Duodenal mucosa (tissue), 2 donors: Measurements from ENCODE around the gene NQO2.
"Not testable (repeated sequence)": the region's sequence is repeated elsewhere in the genome, so short reads cannot be mapped to it uniquely, and the experiment has no call there.

Source experiments
- H3K27ac ChIP-seq: one replicate; pipeline ENCODE4 v1.7.0; 2013; ENCODE audit warnings: low read depth, low read length
- H3K27me3 ChIP-seq, 2 donors: one replicate each; pipeline ENCODE4 v1.7.0; 2013; ENCODE audit warnings: low read length in 2 of 2, control low read depth in 1 of 2; ENCODE audit not compliant: insufficient read depth in 2 of 2, control insufficient read depth in 1 of 2
- H3K36me3 ChIP-seq, 2 donors: one replicate each; pipeline ENCODE4 v1.7.0; 2013; ENCODE audit warnings: low read length in 2 of 2, control low read depth in 1 of 2; ENCODE audit not compliant: insufficient read depth in 2 of 2, control insufficient read depth in 1 of 2
- H3K4me1 ChIP-seq, 2 donors: one replicate each; pipeline ENCODE4 v1.7.0; 2013; ENCODE audit warnings: low read length in 2 of 2, control low read depth in 1 of 2; ENCODE audit not compliant: insufficient read depth in 2 of 2, control insufficient read depth in 1 of 2
- H3K4me3 ChIP-seq, 2 donors: one replicate each; pipeline ENCODE4 v1.7.0; 2013; ENCODE audit warnings: low read length in 2 of 2, low read depth in 1 of 2
- H3K9ac ChIP-seq, 2 donors: one replicate each; pipeline ENCODE4 v1.7.0; 2013; ENCODE audit warnings: low read length in 2 of 2, low read depth in 1 of 2
- H3K9me3 ChIP-seq, 2 donors: one replicate each; pipeline ENCODE4 v1.7.0; 2013; ENCODE audit warnings: low read length in 2 of 2, control low read depth in 1 of 2; ENCODE audit not compliant: control insufficient read depth in 1 of 2

Gene NQO2

DNA sequence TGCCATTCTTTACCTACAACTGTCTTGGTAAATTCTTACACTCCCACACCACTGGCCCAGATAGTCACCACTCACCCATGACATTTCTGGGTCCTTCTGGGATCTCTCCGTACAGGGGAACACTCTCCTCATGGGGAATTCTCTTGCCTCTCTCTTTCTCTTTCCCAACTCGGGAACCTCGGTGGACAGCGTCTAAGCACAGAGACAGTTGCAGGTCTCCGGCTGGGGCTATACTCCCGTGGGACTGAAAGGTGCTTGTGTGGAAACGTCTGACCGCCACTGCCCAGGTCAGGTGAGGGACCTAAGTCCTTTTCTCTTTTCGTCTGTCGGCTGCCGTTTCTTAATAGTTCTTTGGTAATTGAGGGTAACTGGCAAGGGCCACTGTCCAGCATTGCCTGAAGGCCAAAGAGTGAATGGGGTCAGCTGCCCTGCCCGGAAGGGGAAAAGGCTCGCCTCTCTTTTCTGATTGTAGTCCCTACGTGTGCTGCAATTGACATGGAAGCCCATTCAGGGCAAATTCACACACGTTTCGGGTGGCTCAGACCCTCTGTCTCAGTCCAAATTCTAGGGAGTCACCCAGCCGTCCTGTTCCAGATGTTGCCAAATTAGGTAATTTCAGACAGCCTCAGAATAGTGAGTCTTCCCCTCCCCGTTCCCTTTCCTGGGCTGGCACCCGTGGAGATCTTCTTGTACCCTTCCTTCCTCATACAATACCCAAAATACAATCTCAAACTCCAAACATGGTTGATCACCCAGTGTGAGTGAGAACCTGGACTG, 37.4 kb downstream of the NQO2 start:
- Histone ChIP-seq H3K4me3 (no peak overlapping the region), H3K4me1 (no peaks in the 10 kb centered on the region), H3K27me3 (no peaks in the 10 kb centered on the region), H3K9ac (no peak overlapping the region), H3K36me3 (no peaks in the 10 kb centered on the region), H3K9me3 (no peaks in the 10 kb centered on the region), H3K27ac (no peak overlapping the region)

DNA sequence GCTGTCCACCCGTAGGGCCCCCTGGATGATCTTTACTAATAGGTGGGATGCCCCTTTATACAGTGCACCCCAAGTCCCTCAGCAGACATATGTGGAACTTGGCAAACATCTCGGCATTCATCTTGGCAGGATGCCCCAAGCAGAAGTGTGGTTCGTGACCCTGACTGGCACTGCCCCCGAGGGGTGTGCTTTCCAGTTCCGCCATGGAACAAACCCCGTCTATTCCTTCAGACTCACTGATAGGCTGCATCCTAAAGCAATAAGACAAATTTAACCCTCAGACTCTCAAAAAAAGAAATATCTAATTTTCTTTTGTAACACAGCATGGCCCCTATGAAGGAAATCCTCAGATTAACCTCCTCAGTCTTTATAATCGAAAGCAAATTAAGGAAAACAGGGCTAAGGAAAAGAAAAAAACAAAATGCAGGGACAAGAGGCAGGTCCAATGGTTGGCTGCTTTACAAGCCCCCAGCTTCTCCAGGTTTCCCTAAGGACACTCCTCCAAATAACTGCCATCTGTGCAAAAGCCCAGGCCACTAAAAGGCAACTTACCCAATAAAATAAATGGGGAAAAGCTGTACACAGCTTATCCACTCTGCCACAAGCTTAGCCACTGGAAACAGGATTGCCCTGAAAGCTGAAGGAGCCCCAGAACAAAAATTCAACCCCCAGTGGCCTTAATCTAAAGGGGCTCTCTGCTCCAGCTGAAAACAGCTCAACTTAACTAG, 38.1 kb downstream of the NQO2 start:
- Histone ChIP-seq H3K9me3 (no peaks in the 10 kb centered on the region), H3K9ac (no peak overlapping the region), H3K4me1 (no peaks in the 10 kb centered on the region), H3K27ac (no peak overlapping the region), H3K4me3 (no peak overlapping the region), H3K27me3 (no peaks in the 10 kb centered on the region), H3K36me3 (no peaks in the 10 kb centered on the region)

DNA sequence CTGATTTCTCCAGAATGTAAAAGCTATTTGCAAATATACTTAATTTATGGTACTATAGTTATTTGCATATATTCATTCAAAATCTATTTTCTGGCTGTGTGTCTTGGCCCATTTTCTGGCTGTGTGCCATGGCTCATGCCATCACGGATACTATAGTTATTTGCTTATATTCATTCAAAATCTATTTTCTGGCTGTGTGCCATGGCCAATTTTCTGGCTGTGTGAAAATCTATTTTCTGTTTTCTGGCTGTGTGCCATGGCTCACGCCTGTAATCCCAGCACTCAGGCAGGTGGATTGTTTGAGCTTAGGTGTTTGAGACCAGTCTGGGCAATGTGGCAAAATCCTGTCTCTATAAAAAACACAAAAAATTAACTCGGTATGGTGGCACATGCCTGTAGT, 39.7 kb downstream of the NQO2 start:
- H3K4me3 ChIP-seq = no peak overlapping the region
- H3K27me3 ChIP-seq = no peaks in the 10 kb centered on the region
- H3K9ac ChIP-seq = no peak overlapping the region
- no peaks in the 10 kb centered on the region for H3K9me3 ChIP-seq
- no peaks in the 10 kb centered on the region for H3K36me3 ChIP-seq
- H3K4me1 ChIP-seq = no peaks in the 10 kb centered on the region
- H3K27ac ChIP-seq = no peak overlapping the region

DNA sequence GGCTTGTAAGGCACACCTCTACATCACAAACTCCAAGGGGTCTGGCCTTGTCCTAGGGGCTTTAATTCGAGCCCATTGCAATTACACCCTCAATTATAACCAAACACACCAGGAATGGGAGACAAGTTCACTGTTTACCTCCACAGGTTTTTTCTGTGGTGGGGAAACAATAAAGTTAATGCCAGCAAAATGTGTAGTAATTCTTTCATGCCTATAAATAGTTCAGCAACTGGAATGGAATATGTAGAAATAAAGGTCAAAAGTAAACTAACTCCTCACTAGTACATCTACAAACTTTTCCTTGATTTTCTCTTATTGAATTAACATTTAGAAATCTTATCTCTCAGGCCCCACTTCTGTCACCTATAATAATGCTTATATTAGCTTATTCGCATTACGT, 41.5 kb downstream of the NQO2 start:
- no peaks in the 10 kb centered on the region for H3K36me3 ChIP-seq
- no peaks in the 10 kb centered on the region for H3K27me3 ChIP-seq
- H3K9me3 ChIP-seq = no peaks in the 10 kb centered on the region
- H3K27ac ChIP-seq = no peak overlapping the region
- H3K9ac ChIP-seq = no peak overlapping the region
- no peak overlapping the region for H3K4me3 ChIP-seq
- H3K4me1 ChIP-seq = no peaks in the 10 kb centered on the region

DNA sequence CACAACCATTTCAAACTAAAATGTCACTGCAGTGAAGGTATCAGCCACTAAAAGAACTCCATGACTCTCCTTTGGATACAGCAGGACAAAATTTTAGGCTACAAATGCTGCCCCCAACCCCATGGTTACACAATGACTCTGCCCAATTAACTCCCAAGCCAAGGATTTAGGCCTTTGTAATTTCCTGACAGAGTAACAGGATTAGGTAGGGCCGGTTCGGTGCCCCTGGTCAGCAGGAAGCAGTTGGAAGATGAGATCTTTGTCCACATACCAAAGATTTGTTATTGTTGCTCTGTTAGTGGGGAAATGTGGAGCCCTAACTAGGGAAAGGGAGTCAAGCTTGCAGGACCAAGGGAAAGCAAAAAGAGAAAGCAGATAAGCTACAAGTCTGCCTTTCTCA, 41.9 kb downstream of the NQO2 start:
- no peaks in the 10 kb centered on the region for H3K9me3 ChIP-seq
- no peak overlapping the region for H3K27ac ChIP-seq
- no peaks in the 10 kb centered on the region for H3K4me1 ChIP-seq
- no peak overlapping the region for H3K4me3 ChIP-seq
- H3K27me3 ChIP-seq = no peaks in the 10 kb centered on the region
- no peak overlapping the region for H3K9ac ChIP-seq
- H3K36me3 ChIP-seq = no peaks in the 10 kb centered on the region

DNA sequence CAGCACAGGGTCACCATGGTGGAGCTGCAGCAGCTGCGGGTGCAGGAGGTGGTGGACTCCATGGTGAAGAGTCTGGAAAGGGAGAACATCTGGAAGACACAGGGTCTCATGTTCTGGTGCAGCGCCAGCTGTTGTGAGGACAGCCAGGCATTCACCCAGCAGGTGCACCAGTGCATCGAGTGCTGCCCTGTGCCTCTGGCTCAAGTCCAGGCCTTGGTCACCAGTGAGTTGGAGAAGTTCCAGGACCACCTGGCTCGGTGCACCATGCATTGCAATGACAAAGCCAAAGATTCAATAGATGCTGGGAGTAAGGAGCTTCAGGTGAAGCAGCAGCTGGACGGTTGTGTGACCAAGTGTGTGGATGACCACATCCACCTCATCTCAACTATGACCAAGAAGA, 45.7 kb downstream of the NQO2 start:
- Histone ChIP-seq H3K27me3 (no peaks in the 10 kb centered on the region), H3K9me3 (no peaks in the 10 kb centered on the region), H3K4me1 (no peaks in the 10 kb centered on the region), H3K27ac (no peak overlapping the region), H3K9ac (no peak overlapping the region), H3K4me3 (no peak overlapping the region), H3K36me3 (no peaks in the 10 kb centered on the region)

DNA sequence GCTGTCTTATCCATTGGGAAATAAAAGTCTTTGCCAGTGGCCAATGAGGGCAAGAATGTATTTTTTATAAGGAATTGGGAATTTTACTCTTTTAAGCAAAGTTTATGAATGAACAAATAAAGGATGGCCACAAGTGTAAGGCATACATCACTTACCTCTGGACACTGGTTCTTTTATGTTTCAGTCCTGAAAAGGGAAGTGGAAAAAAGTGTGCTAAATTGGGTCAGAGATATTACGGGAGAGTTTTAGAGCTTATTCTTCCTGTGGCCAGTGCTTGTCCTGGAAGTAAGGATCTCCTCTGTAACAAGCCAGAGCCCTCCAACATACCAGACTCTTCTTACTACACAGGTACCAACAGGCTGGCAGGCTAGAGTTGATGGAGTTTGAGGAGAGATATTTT, 46.1 kb downstream of the NQO2 start:
- H3K27ac ChIP-seq = no peak overlapping the region
- no peak overlapping the region for H3K9ac ChIP-seq
- H3K4me3 ChIP-seq = no peak overlapping the region
- no peaks in the 10 kb centered on the region for H3K36me3 ChIP-seq
- no peaks in the 10 kb centered on the region for H3K4me1 ChIP-seq
- no peaks in the 10 kb centered on the region for H3K9me3 ChIP-seq
- H3K27me3 ChIP-seq = no peaks in the 10 kb centered on the region

DNA sequence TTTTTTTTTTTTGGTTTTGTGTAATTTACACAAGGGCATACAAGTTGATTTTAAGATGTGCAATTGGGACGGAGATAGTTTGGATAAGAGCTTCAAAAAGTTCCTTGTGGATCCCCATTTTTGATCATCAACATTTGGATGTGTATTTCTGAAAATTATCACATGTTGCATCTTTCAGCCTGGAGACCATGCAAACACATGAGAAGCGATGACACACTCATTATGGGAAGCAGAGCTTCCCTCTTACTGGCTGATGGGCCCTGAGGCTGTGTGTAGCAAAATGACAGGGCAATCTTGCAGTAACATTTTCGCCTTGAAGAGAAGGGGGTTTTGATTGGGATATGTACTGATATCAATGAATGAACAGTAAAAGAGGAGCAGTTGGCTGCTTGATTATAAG, 46.6 kb downstream of the NQO2 start:
- no peak overlapping the region for H3K4me3 ChIP-seq
- H3K9me3 ChIP-seq = no peaks in the 10 kb centered on the region
- no peaks in the 10 kb centered on the region for H3K27me3 ChIP-seq
- no peaks in the 10 kb centered on the region for H3K36me3 ChIP-seq
- no peak overlapping the region for H3K27ac ChIP-seq
- no peak overlapping the region for H3K9ac ChIP-seq
- H3K4me1 ChIP-seq = no peaks in the 10 kb centered on the region

DNA sequence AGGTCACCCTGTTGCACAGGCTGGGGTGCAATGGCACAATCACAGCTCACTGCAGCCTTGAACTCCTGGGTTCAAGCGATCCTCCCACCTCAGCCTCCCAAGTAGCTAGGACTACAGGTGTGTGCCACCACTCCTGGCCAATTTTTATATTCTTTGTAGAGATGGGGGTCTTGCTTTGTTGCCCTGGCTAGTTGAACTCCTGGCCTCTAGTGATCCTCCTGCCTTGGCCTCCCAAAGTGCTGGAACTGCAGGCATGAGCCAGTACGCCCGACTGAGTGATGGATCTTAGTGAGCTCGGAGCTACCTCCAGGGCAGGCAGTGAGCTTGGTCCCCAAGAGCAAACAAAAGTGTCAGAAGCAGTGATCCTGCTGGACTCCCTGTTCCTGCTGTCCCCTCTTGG, 48.3 kb downstream of the NQO2 start:
- H3K4me1 ChIP-seq, H3K27me3 ChIP-seq, H3K4me3 ChIP-seq, H3K27ac ChIP-seq, H3K36me3 ChIP-seq, H3K9ac ChIP-seq, H3K9me3 ChIP-seq: not testable (repeated sequence)

DNA sequence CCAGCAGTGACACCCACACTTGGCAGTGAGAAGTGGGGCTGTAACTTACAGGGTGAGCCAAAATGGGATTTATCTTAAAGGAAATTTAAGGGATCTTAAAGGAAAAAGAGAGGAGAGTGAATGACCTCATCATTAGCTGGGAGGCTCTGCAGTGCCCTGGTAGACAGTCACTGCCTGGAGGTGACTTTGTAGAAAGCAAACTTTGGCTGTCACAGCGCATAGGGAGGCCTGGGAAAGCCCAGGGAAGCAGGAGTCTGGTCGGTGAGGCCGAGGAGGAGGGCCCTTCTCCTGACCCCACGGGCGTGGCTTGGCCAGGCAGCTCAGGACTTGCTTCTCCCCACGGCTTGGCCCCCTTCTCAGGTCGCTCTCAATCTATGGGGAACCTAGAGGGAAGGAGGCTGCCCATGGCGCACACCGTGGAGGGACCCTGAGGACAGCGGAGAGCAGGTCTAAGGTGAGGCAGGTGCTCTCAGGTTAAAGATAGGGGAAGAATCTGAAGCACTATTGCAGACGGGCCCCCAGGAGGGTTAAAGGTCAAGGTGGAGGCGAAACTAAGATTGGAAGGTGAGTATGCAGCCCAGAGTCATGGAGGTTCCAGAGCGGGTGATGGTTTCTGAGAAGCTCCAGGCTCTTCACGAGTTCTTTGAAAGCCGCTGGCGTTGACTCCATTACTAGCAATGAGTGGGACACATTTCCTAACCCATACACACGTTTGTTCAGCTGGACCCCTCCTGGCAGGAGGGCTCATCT, 53.0 kb downstream of the NQO2 start:
- peaks cover 6 to 14% of the 10 kb centered on the region in 2 donors for H3K4me1 ChIP-seq
- no peaks in the 10 kb centered on the region for H3K27me3 ChIP-seq
- H3K4me3 ChIP-seq = peak overlapping the region; percentile 74 to 78
- no peak overlapping the region for H3K27ac ChIP-seq
- H3K36me3 ChIP-seq = no peaks in the 10 kb centered on the region
- H3K9me3 ChIP-seq = no peaks in the 10 kb centered on the region
- H3K9ac ChIP-seq = no peak overlapping the region
